HS-5 (cell line): ENCODE measurements around the gene ERCC6.
A peak's percentile ranks its signal among the peaks of the same experiment; 100 is the strongest.

Experiments used
- DNase-seq: peaks from one replicate; pipeline ENCODE4 v3.0.0-alpha.2; 2012; ENCODE audit warnings: low read depth

The ERCC6 gene

GRCh38 chr10:49549640-49550346, 10.9 kb upstream of the ERCC6 start:
- no peak for DNase-seq

GRCh38 chr10:49543604-49544003, 4.7 kb upstream of the ERCC6 start:
- DNase-seq: no peak

- DNase-seq: no peak
Measured at GRCh38 chr10:49542353-49542752, 3.4 kb upstream of the ERCC6 start.

- no peak for DNase-seq
Measured at GRCh38 chr10:49541762-49542161, 2.8 kb upstream of the ERCC6 start.

GRCh38 chr10:49540056-49540797, 1.3 kb upstream of the ERCC6 start:
- no peak for DNase-seq

- DNase-seq: no peak
Measured at GRCh38 chr10:49539320-49539885, 482 bp upstream of the ERCC6 start.

- peak; percentile 59 for DNase-seq
Measured at GRCh38 chr10:49534670-49535381, 4.1 kb downstream of the ERCC6 start.

GRCh38 chr10:49532461-49532860, 6.5 kb downstream of the ERCC6 start:
- no peak for DNase-seq

- no peak for DNase-seq
Measured at GRCh38 chr10:49528977-49529506, 9.9 kb downstream of the ERCC6 start.

- no peak for DNase-seq
Measured at GRCh38 chr10:49527850-49528249, 11.1 kb downstream of the ERCC6 start.

- DNase-seq: no peak
Measured at GRCh38 chr10:49527061-49527460, 11.9 kb downstream of the ERCC6 start.

- no peak for DNase-seq
Measured at GRCh38 chr10:49526619-49527018, 12.3 kb downstream of the ERCC6 start.

- DNase-seq: no peak
Measured at GRCh38 chr10:49524496-49524895, 14.4 kb downstream of the ERCC6 start.

GRCh38 chr10:49523301-49523700, 15.6 kb downstream of the ERCC6 start:
- no peak for DNase-seq

GRCh38 chr10:49521062-49521461, 17.9 kb downstream of the ERCC6 start:
- no peak for DNase-seq

- DNase-seq: no peak
Measured at GRCh38 chr10:49520122-49520775, 18.7 kb downstream of the ERCC6 start.

GRCh38 chr10:49519717-49520116, 19.2 kb downstream of the ERCC6 start:
- DNase-seq: no peak

- no peak for DNase-seq
Measured at GRCh38 chr10:49518982-49519578, 19.8 kb downstream of the ERCC6 start.

GRCh38 chr10:49518566-49518965, 20.4 kb downstream of the ERCC6 start:
- no peak for DNase-seq

- no peak for DNase-seq
Measured at GRCh38 chr10:49516216-49516970, 22.5 kb downstream of the ERCC6 start.
